Activated CD8-positive, alpha-beta memory T cell treated with anti-CD3 and anti-CD28 coated beads, Interleukin-2, amount 50 U/mL, for 1 hour (primary cell): ENCODE data around the gene MVB12B.

Source experiments
- DNase-seq: peaks from one replicate; pipeline ENCODE4 v3.0.0-alpha.2; 2020; ENCODE audit errors: extremely low read depth

The MVB12B gene

GRCh38 chr9:126330536-126330935 lies 3.9 kb downstream of the MVB12B start:
- no peak for DNase-seq

GRCh38 chr9:126331964-126332748 lies 5.5 kb downstream of the MVB12B start:
- DNase-seq, result no peak

GRCh38 chr9:126334721-126335621 lies 8.3 kb downstream of the MVB12B start:
- no peak for DNase-seq

GRCh38 chr9:126335837-126336735 lies 9.5 kb downstream of the MVB12B start:
- no peak for DNase-seq

- no peak for DNase-seq
Measured at GRCh38 chr9:126336736-126337325, 10.2 kb downstream of the MVB12B start.

GRCh38 chr9:126337729-126338372 lies 11.2 kb downstream of the MVB12B start:
- DNase-seq, result no peak

GRCh38 chr9:126338945-126339344 lies 12.3 kb downstream of the MVB12B start:
- no peak for DNase-seq

GRCh38 chr9:126341426-126341825 lies 14.8 kb downstream of the MVB12B start:
- no peak for DNase-seq

- no peak for DNase-seq
Measured at GRCh38 chr9:126341902-126342301, 15.3 kb downstream of the MVB12B start.

- no peak for DNase-seq
Measured at GRCh38 chr9:126342621-126343031, 16.0 kb downstream of the MVB12B start.

- DNase-seq, result no peak
Measured at GRCh38 chr9:126343271-126343700, 16.7 kb downstream of the MVB12B start.

- no peak for DNase-seq
Measured at GRCh38 chr9:126346031-126346430, 19.4 kb downstream of the MVB12B start.

GRCh38 chr9:126347093-126347492 lies 20.5 kb downstream of the MVB12B start:
- DNase-seq, result no peak

- no peak for DNase-seq
Measured at GRCh38 chr9:126347911-126348760, 21.5 kb downstream of the MVB12B start.

- DNase-seq, result no peak
Measured at GRCh38 chr9:126348911-126349550, 22.4 kb downstream of the MVB12B start.

GRCh38 chr9:126354887-126355770 lies 28.5 kb downstream of the MVB12B start:
- DNase-seq, result no peak

GRCh38 chr9:126357074-126357473 lies 30.4 kb downstream of the MVB12B start:
- no peak for DNase-seq

- DNase-seq, result no peak
Measured at GRCh38 chr9:126360073-126360472, 33.4 kb downstream of the MVB12B start.
